ACHN (cell line): Measurements from ENCODE around the gene FHAD1.

Experiments used
- DNase-seq: peaks from one replicate; pipeline ENCODE4 v3.0.0-alpha.2; 2015
- in situ Hi-C: cut with HindIII; loops from 2 replicates; pipeline ENCODE4 v1.10.0; 2017; ENCODE audit warnings: low sequenced_read_pairs, low pct_ligation_motif_present, low pct_unique_long_range_greater_than_20kb

Gene FHAD1

DNA sequence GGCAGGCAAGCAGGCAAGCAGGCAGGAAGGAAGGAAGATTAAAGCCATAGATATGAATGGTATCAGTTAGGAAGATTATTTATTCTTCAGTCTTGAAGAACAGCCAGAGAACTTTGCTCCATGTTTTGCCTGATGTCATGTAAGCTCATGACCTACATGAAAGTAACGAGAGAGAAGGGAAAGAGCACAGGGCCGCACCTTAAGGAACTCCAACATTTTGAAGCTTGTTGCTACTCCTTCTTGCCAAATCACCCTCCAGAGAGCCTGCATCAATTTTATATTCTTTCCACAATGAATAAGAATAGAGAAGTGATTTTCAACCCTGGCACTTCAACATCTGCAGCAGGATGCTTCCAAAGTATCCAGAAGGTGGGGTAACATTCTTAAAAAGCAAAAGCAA lies 84.7 kb downstream of the FHAD1 start:
- no peak for DNase-seq
- in situ Hi-C loops = no loop called here

GRCh38 chr1:15332525-15332924 lies 85.5 kb downstream of the FHAD1 start:
- in situ Hi-C loops = no loop called here
- no peak for DNase-seq

DNA sequence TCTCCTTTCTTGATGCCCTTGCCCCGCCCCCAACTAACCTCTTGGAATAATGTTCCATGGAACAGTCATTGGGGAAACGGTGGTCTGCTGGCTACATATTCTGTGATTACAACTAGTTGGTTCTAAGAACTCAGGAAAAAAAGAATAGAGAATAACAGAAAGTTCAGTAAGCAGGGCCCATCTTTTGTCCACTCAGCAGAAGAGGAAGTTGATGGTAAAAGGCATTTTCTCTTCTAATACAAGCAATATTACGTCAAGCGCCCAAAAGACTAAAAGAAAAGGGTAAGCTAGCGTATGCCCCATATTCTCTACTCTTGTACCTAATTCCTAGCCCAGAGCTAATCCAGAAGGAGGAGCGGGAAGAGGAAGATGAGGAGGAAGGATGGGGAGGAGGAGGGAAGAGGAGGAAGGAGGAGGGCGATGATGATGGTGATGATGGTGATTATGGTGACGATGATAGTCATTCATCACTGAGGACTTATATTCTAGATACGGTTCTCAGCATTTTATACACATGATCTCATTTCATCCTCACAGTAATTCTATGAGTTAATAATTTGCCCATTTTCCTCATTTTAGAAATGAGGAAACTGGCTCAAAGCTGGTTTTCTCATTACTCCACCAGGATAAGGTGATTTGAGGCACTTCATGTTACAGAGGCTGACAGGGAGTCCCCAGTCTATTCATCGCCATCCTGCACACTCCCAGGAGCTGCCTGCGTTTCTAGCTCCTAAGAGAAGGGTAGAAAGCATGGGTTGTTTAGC lies 86.1 kb downstream of the FHAD1 start:
- in situ Hi-C loops = no loop called here
- DNase-seq = no peak

DNA sequence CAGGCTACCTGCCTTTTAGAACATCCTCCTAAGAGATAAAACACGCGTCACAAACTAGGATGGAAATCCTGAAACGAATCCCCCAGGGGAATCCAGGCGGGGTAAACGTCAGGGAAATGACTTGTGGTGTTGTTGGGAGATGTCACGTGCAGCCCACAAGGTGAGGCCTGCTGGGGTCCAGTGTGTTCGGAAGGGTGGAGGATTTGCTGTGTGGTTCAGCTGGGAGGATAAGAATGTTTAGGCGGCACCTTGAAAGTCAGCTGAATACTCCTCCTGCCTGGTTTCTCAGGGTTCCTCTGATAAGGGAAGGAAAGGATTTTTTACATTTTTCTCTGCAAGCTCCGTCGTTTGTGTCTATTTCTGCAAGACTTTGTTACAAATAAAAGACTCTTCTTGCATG lies 88.0 kb downstream of the FHAD1 start:
- no peak for DNase-seq
- in situ Hi-C loops = no loop called here

- DNase-seq = no peak
- in situ Hi-C loops = no loop called here
Observed at GRCh38 chr1:15336866-15337265, 89.8 kb downstream of the FHAD1 start.

GRCh38 chr1:15337656-15338402 lies 90.8 kb downstream of the FHAD1 start:
- in situ Hi-C loops = no loop called here
- peak; percentile 50 for DNase-seq

GRCh38 chr1:15339570-15339969 lies 92.5 kb downstream of the FHAD1 start:
- in situ Hi-C loops = no loop called here

DNA sequence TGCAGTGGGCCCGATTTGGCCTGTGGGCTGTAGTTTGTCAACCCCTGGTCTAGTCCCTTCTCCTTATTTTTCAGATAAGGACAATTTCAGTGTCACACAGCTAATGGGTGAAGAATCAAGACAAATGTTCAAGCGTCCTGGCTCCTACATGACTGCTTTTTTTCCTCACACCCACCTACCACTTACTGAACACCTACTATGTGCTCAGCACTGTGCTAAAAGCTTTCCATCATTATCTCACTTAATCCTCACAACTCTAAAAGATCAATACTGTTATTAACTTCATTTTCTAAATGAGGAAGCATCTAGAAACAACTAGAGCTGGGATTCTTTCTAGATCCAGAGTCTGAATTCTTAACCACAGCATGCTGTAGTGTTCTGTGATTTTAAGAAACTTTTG lies 94.2 kb downstream of the FHAD1 start:
- in situ Hi-C loops = no loop called here

More at GRCh38 chr1:15339570-15339969, 92.5 kb downstream of the FHAD1 start:
- DNase-seq = no peak

GRCh38 chr1:15341634-15342407 lies 94.8 kb downstream of the FHAD1 start:
- in situ Hi-C loops = no loop called here
- DNase-seq = no peak

More for the DNA sequence above, 94.2 kb downstream of the FHAD1 start:
- no peak for DNase-seq

DNA sequence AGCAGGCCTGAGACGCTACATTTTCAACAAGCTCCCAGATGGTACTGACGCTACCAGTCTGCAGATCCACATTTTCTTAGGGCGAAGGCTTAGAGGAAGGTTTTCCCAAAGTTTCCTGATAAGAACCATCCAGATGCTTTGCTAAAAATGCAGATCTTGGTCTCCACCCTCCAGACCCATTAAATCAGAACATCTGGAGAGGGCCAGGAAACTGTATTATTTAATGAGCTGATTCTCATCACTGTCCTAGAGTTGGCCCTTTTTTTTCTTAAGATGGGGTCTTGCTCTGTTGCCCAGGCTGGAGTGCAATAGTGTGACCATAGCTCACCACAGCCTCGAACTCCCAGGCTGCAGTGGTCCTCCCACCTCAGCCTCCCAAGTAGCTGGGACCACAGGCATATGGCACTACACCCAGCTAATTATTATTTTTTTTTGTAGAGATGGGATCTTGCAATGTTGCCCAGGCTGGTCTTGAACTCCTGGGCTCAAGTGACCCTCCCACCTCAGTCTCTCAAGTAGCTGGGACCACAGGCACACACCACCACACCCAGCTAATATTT lies 95.5 kb downstream of the FHAD1 start:
- no peak for DNase-seq
- in situ Hi-C loops = no loop called here

- in situ Hi-C loops = no loop called here
- DNase-seq = no peak
Observed at GRCh38 chr1:15343099-15343498, 96.1 kb downstream of the FHAD1 start.

DNA sequence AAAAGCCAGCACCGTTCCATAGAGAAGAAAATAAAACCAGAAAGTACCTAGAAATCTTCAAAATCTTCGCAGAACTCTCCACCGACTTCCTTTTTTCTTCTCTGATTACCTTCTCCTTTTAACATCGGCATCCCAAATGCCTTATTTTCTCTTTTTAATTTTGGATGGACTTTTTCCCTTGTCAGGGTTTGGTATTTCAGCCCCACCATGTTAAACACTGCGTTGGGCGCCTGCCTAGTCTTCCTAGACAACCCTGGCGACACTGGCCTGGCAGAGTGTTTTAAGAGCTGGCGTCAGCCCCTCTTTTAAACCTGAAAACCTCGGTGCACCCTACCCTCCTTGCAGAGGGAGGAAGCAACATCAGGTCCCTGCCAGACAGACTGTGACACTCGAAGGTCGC lies 96.7 kb downstream of the FHAD1 start:
- in situ Hi-C loops = no loop called here
- DNase-seq = no peak

DNA sequence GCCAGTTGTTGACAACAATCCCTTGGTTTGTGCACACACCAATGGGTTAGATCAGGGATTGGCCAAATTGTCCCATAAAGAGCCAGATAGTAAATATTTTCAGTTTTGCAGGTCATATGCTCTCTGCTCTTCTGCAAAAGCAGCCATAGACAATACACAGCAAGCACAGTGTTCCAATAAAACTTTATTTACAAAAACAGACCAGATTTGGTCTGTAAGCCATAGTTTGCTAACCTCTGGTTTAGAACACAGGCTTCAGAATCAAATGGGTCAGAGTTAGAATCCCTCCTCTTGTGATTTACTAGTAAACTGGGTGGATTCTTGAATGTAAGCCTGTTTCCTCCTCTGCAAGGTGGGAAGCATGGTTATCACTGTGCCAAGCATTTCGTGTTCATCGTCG lies 97.4 kb downstream of the FHAD1 start:
- in situ Hi-C loops = no loop called here
- no peak for DNase-seq

DNA sequence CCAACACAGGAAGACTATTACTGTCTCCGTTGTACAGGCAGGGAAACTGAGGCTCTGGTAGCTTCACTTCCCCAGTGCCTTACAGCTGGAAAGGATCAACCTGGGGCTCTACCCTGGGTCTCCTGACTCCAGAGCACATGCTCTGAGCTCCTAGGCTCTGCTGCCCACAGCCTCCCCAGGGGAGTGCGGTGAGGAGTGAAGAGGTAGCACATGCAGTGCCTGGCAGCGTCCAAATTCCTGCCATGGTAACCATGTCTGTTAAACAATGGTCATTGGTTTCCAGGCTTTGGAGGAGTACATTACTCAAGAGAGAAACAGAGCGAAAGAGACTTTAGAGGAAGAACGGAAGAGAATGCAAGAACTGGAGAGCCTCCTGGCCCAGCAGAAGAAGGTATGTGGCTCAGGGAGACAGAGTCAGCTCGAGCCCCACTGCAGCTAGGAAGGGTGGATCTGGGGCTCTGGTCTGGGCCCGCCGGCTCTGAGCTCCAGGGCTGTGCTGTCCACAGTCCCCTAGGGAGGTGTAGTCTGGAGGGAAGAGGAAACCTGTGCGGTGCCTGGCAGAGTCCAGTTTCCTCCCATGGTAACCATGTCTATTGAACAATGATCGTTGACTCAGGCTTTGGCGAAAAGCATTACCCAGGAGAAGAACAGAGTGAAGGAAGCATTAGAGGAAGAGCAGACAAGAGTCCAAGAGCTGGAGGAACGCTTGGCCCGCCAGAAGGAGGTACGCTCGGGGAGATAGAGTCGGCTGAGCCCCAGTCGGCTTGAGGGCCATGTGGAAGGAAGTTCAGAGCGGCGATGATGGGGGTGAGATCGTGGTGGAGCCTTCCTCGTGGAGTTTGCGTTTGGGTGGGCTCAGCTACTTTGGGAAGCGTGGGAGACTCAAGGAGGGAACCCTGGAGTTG lies 98.0 kb downstream of the FHAD1 start:
- in situ Hi-C loops = no loop called here
- DNase-seq = no peak

DNA sequence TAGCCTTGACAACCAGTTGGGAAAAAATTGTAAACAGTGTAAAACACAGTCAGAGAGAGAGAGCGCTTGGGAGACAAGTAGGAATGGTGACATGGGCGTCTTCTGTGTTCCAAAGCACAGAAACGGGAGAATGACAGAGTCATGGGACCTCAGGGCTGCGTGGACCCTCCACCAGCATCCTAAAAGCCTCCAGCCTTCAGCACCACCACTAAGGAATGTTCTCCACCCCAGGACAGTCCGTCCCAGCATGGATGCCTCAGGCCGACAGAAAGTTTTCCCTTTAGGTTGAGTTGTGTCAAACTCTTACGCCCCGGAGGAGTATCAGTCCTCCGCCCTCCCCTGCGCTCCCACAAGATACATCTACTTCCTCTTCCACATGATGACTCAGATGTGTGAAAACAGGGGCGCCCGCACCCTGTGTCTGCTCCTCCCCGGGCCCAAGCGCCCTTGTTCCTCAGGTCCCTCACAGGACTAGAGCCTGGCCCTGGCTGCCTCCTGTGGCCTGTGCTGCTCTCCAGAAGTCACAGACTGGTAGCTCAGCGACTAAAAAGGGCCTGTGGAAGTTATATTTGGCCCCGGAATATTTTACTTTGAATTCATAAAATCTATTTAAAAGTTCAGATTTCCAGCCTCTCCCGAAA lies 98.8 kb downstream of the FHAD1 start:
- in situ Hi-C loops = no loop called here
- no peak for DNase-seq

GRCh38 chr1:15346346-15347030 lies 99.5 kb downstream of the FHAD1 start:
- DNase-seq = no peak
- in situ Hi-C loops = no loop called here

DNA sequence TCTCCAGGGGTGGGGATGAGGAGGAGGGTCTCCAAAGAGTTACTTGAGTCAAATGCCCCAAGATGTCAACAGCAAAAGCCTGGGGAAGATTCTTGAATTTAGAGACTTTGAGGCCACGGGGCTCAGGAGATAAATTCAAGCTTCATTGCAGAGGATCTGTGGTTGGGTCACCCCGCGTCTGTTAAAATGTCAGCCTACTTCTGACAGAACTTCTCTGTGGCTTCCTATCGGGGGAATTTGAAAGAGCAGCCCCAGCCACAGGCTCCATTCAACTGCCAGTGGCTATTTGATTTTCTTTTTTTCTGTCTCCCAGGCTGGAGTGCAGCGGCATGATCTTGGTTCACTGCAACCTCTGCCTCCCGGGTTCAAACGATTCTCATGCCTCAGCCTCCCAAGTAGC lies 100.2 kb downstream of the FHAD1 start:
- DNase-seq = no peak
- in situ Hi-C loops = no loop called here
